GM19238 (cell line): ENCODE results near the gene ADSL.

Experiments
- DNase-seq: peaks from one replicate; pipeline ENCODE4 v3.0.0; 2011; ENCODE audit warnings: low spot score; ENCODE audit not compliant: insufficient read length

The ADSL gene

DNA sequence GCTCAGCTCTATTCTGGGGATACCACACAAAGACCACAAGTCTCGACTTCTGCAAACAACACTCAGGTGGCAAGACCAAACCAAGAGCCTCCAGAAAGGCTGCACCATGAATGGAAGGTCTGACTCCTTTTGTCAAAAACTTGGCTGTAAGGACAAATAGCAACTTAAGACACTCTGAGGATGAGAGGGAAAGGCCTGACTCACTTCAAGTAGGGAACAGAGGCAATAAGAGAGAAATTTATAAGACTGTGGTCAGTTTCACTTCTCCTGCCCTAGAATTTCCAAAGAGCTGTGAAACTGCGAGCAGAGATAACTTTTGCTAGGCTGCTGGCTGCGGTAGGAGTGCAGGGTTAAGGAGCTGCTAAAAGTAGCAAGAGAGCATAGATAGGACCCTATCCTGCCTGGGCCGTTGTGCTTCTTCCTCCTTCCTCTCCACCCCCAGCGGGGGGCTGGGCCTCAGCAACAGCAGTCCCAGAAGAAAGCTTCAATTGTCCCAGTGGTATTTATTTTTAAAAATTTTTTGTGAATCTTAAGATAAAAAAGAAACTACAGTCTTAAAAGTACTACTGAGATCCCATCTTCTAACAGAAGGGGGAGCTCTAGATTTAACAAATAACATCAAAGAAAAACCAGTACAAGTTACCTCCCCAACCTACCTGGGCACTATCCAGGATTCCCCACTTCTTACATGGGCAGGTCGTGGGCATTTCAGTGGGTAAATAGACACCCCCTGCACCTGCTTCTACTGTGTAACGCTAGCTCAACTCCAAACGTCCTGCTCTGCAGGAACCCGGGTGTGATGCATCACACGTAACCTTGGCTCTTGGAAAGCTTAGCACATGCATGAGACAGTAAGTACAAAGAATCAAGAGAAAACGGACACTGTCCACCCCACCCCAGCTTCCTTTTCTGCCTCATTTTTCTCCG lies 90.5 kb downstream of the ADSL start:
- DNase-seq: peak; percentile 34
